SU-DHL-6 (cell line): Measurements from ENCODE around the gene SCO2.
"Not testable (repeated sequence)": the region's sequence is repeated elsewhere in the genome, so short reads cannot be mapped to it uniquely, and the experiment has no call there.

Experiments used
- H2AFZ ChIP-seq: fragments of 200-600 bp; sonication (generic); 2 replicates; pipeline ENCODE4 v1.6.1; 2014; ENCODE audit warnings: low read depth, mild to moderate bottlenecking, moderate library complexity, mixed read lengths, antibody characterized with exemption, low read length; ENCODE audit not compliant: severe bottlenecking
- H3F3A ChIP-seq: fragments of 200-600 bp; shearing (Covaris generic); 2 replicates; pipeline ENCODE4 v1.6.0; 2016; ENCODE audit warnings: antibody characterized with exemption, mild to moderate bottlenecking; ENCODE audit not compliant: insufficient read depth
- H3K27ac ChIP-seq: fragments of 200-600 bp; sonication (generic); 2 replicates; pipeline ENCODE4 v1.5.1; 2016; ENCODE audit warnings: low read depth, mild to moderate bottlenecking, low read length, moderate library complexity, mixed read lengths
- H3K27me3 ChIP-seq: fragments of 200-600 bp; sonication (generic), shearing (Covaris generic); 2 replicates; pipeline ENCODE4 v1.6.0; 2014; ENCODE audit warnings: mild to moderate bottlenecking, low read length
- H3K36me3 ChIP-seq: fragments of 200-600 bp; sonication (generic); 2 replicates; pipeline ENCODE4 v1.6.1; 2014; ENCODE audit warnings: mild to moderate bottlenecking, low read length, mixed read lengths
- H3K4me2 ChIP-seq: fragments of 300-600, 200-600 bp; shearing (Covaris generic), sonication (generic); 2 replicates; pipeline ENCODE4 v1.6.0; 2014; ENCODE audit warnings: low read length, low read depth, mild to moderate bottlenecking; ENCODE audit not compliant: poor library complexity, severe bottlenecking
- H3K4me3 ChIP-seq: fragments of 200-600 bp; sonication (generic); 2 replicates; pipeline ENCODE4 v1.5.1; 2014; ENCODE audit warnings: antibody characterized with exemption, low read length, mild to moderate bottlenecking, mixed read lengths; ENCODE audit not compliant: insufficient read depth, poor library complexity, severe bottlenecking
- H3K79me2 ChIP-seq: fragments of 200-600 bp; sonication (generic); 2 replicates; pipeline ENCODE4 v1.6.1; 2014; ENCODE audit warnings: mild to moderate bottlenecking, low read length, moderate library complexity; ENCODE audit not compliant: insufficient read depth
- H3K9ac ChIP-seq: fragments of 200-600 bp; sonication (generic); 2 replicates; pipeline ENCODE4 v1.7.0; 2014; ENCODE audit warnings: mild to moderate bottlenecking, low read length
- H3K9me2 ChIP-seq: fragments of 200-600 bp; sonication (generic); replicated peaks from 2 replicates; pipeline ENCODE4 v1.6.1; 2014; ENCODE audit warnings: low read length; ENCODE audit not compliant: insufficient read depth
- H3K9me3 ChIP-seq: fragments of 200-600 bp; sonication (generic); 2 replicates; pipeline ENCODE4 v1.6.1; 2014; ENCODE audit warnings: low read length, mixed read lengths; ENCODE audit not compliant: insufficient read depth
- H4K20me1 ChIP-seq: fragments of 200-600 bp; sonication (generic); 2 replicates; pipeline ENCODE4 v1.6.1; 2014; ENCODE audit warnings: low read depth, mild to moderate bottlenecking, antibody characterized with exemption, low read length, moderate library complexity, mixed read lengths
- CTCF ChIP-seq: fragments of 200-600 bp; sonication (generic); IDR thresholded peaks from one replicate; pipeline ENCODE4 v1.5.1; 2017; ENCODE audit warnings: antibody characterized with exemption, mild to moderate bottlenecking, low read length, moderate library complexity; ENCODE audit not compliant: insufficient read depth, poor library complexity, severe bottlenecking
- EZH2phosphoT487 ChIP-seq: fragments of 200-600 bp; sonication (generic), shearing (Covaris generic); conservative IDR thresholded peaks from 2 replicates; pipeline ENCODE4 v1.6.1; 2018; ENCODE audit warnings: mild to moderate bottlenecking, antibody characterized with exemption, low read length, moderate library complexity, mixed read lengths

The SCO2 gene

GRCh38 chr22:50521710-50522109, 3.7 kb downstream of the SCO2 start:
- no peaks in the 10 kb centered on the region for H3K36me3 ChIP-seq
- H3K27me3 ChIP-seq = no peaks in the 10 kb centered on the region
- no peaks in the 10 kb centered on the region for H4K20me1 ChIP-seq
- H3F3A ChIP-seq = no peaks in the 10 kb centered on the region
- no peak overlapping the region for H3K27ac ChIP-seq
- H3K9me3 ChIP-seq = no peaks in the 10 kb centered on the region
- H3K9me2 ChIP-seq = no peaks in the 10 kb centered on the region
- no peak overlapping the region for H3K9ac ChIP-seq
- TF ChIP-seq EZH2phosphoT487 (no peak), CTCF (no peak)
- H2AFZ ChIP-seq = no peak overlapping the region
- H3K79me2 ChIP-seq = peaks cover 11% of the 10 kb centered on the region; the same call in 1 of the 2 replicates
- no peak overlapping the region for H3K4me2 ChIP-seq
- H3K4me3 ChIP-seq = no peak overlapping the region

GRCh38 chr22:50520826-50521453, 4.5 kb downstream of the SCO2 start:
- H4K20me1 ChIP-seq = no peaks in the 10 kb centered on the region
- no peak overlapping the region for H2AFZ ChIP-seq
- no peaks in the 10 kb centered on the region for H3K9me3 ChIP-seq
- H3K79me2 ChIP-seq = peaks cover 19% of the 10 kb centered on the region
- H3K4me2 ChIP-seq = no peak overlapping the region
- no peak overlapping the region for H3K27ac ChIP-seq
- H3K27me3 ChIP-seq = no peaks in the 10 kb centered on the region
- TF ChIP-seq CTCF (no peak), EZH2phosphoT487 (no peak)
- no peaks in the 10 kb centered on the region for H3K9me2 ChIP-seq
- H3K4me3 ChIP-seq = no peak overlapping the region
- H3K9ac ChIP-seq = no peak overlapping the region
- no peaks in the 10 kb centered on the region for H3F3A ChIP-seq
- H3K36me3 ChIP-seq = no peaks in the 10 kb centered on the region

- H4K20me1 ChIP-seq = not testable (repeated sequence)
Observed at GRCh38 chr22:50520184-50520583, 5.2 kb downstream of the SCO2 start.

GRCh38 chr22:50519151-50519550, 6.2 kb downstream of the SCO2 start:
- H3K9ac ChIP-seq = no peak overlapping the region
- no peaks in the 10 kb centered on the region for H3K27me3 ChIP-seq
- no peaks in the 10 kb centered on the region for H3K36me3 ChIP-seq
- H3K27ac ChIP-seq = no peak overlapping the region
- H3K79me2 ChIP-seq = peaks cover 25% of the 10 kb centered on the region
- no peaks in the 10 kb centered on the region for H4K20me1 ChIP-seq
- no peaks in the 10 kb centered on the region for H3K9me2 ChIP-seq
- TF ChIP-seq EZH2phosphoT487 (no peak), CTCF (no peak)
- H3K4me3 ChIP-seq = no peak overlapping the region
- no peaks in the 10 kb centered on the region for H3F3A ChIP-seq
- no peak overlapping the region for H3K4me2 ChIP-seq
- H3K9me3 ChIP-seq = no peaks in the 10 kb centered on the region
- no peak overlapping the region for H2AFZ ChIP-seq

More at GRCh38 chr22:50520184-50520583, 5.2 kb downstream of the SCO2 start:
- H2AFZ ChIP-seq, H3F3A ChIP-seq, H3K27ac ChIP-seq, H3K27me3 ChIP-seq, H3K9me2 ChIP-seq, H3K4me3 ChIP-seq, H3K36me3 ChIP-seq, H3K9ac ChIP-seq, H3K4me2 ChIP-seq, H3K9me3 ChIP-seq: not testable (repeated sequence)
- peaks cover 23% of the 10 kb centered on the region for H3K79me2 ChIP-seq
